ENCODE data around the gene CPVL.
A peak's percentile ranks its signal among the peaks of the same experiment; 100 is the strongest.

Gene CPVL

DNA sequence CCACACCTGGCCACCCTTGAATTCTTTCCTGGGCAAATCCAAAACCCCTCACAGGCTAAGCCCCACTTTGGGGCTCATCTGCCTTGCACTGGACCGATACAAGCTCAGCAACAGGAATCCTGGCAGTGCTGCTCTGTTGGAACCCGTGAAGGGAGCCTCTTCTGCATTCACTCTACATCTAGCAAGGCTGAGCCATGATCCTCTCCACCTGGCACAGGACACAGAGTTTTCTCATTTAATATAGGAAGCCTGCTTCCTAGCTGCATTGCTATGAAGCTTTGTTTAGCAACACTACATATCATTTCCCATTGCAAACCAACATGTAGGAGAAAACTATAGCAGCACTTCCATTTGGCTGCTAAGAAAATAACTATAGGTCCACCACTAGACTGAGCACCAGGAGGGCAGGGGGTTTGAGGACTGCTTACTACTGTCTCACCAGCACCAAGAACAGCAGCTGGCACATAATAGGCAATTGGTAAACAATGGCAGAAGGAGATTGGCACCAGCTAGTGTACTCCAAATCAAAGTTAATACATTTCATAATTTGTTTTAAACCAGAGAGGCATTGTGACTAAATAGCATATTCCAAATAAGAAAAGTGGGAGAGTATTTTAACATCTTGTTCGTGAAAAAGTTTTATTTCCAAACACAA, 56.1 kb downstream of the CPVL start:
- no peak for DNase-seq

GRCh38 chr7:29087840-29088170, 58.5 kb downstream of the CPVL start:
- no peak for DNase-seq

DNA sequence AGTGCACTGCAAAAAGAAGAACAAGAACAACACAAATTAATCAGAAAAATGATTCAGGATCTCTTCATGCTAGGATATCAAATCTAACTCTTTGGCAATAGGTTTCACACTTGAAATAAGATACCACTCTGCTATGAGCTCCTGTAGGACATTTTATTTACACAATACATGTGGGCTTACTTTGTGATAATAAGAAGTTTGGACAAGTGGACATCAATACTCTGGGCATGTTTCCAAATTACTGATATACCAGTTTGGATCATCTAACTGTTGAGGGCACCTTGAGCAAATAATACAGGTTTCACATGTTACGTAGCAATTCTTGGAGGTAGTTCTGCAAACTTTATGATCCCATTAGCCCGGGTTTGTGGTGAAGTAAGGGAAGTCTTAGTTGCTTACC, 59.8 kb downstream of the CPVL start:
- no peak for DNase-seq

DNA sequence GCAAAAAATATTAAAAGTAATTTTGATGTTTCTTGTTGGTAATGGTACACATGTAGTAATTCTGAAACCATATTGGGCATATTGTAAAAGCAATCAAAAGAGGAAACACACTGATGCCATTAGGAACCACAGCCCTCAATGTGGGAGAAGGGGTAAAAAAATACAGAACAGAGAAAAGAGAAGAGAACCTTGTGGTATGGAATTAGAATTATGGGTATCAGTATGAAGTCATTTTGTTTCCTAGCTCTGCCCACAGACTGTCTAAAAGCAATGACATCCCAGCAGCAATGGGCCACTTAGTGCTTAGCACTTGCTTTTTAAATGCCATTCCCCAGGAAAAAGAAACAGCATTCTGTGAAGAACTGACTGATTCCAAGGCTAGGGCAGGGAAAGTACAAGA, 61.5 kb downstream of the CPVL start:
- DNase-seq = no peak

- peak; percentile 33 for DNase-seq
These were observed 65.5 kb downstream of the CPVL start for GRCh38 chr7:29080803-29081202.

DNA sequence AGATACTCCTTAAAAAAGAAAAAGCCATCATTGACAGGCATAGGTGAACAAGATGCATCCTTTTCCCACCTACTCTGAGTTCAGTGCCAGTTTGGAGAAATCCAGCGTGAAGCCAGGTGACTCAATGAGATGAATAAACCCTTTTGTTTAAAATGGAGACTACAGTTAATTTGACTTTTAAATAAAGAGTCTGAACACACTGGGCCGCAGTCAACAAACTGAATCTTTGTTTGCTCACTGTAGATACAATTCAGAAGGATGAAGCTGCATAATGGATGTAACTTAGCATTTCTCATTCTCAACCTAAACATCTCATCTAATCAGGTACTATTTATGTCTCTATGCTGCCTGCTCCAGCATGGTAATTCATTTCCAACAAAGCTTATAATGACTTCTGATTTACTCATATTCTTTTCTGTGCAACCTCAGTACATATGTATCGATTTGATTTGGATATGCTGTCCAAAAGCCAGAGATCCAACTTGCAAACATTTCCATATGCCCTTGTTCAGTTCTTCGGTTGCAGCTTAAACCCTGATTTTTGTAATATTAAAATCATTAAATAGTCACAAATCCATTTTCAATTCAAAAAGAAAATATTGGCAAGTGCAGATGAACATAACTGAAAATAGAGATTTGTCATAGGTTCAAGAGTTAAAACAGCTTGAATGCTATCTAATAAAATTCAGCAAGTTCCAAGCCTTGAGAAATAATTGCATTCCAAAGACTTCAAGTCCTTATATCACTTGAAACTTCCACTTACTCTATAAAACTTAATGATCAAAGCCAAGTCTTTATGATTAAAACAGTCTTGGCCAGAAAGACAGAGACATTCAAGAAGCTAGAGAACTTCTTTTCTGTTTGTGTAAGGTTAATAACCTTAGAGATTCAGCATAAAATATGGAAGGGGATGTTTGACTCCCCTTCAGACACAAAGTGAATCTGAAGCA, 67.8 kb downstream of the CPVL start:
- DNase-seq = no peak

DNA sequence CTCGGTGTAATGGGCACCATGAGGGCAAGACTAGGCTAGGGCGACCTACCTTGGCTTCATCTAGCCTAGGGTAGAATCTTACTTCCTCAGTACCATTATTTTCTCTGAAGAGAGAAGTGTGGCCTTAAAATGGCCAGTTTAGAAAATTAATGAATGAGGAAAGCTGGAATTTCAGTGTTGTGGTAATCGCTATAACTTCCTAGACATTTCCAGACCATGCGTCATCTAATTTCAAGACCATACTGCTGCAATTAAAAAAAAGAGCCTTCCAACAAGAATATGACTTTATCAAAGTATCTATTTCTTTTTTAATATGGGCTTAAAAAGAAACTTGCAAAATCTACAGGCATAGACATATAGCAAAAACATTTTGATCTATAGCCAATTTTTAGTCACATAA, 68.5 kb downstream of the CPVL start:
- DNase-seq = peak; percentile 86

DNA sequence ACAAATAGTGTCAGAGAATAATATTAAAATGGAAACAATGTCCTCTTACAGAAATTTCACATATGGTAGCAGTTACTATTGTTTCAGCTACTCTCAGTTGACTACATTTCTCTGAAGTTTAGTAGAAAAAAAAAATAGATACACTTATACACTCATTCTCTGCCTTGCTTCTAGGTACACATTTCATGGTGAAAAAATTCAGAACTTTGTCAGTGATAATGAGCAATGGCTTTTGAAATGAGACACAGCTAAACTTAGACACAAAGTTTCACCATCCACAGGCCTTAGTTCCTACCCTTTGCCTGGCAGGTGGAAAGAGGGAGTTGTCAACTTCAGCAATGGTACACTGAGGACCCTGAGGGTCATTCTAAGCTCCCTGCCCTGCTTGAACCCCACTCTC, 69.2 kb downstream of the CPVL start:
- peak; percentile 72 for DNase-seq

DNA sequence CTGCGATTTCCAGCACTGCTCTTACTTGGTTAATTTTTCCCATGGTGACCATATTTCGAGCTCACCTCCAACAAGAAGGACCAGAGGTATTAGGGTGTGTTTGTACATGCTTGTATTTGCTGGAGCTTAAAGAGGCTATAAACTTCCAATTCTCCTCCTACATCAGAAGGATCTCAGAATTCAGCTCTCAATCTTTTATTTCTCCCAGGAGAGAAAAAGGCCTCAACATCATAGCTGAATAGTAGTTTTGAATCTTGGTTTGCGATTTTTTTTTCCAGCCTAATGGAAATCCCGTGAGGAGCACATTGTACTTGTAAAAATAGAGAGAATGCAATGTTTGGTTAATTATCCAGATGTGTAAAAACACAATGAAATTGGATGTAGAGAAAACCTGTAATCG, 69.7 kb downstream of the CPVL start:
- no peak for DNase-seq

DNA sequence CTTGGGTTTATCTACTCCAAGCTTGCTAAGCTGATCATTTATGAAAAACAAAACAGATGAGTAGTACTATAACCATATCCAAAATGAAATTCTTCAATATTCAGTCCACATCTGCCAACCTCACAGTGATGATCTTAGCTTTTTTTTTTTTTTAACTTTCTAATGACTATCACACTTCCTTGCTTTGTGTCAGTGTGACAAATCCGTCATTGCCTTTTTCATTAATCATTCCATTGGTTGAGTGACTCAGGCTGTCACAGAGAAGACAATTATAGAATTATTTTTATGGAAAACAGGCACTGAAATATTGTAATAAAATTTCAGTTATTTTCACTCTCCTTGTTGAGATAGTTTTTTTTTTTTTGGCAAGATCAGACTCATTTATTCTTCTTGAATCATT, 70.7 kb downstream of the CPVL start:
- DNase-seq = peak; percentile 78

GRCh38 chr7:29071203-29071874, 75.0 kb downstream of the CPVL start:
- no peak for DNase-seq

DNA sequence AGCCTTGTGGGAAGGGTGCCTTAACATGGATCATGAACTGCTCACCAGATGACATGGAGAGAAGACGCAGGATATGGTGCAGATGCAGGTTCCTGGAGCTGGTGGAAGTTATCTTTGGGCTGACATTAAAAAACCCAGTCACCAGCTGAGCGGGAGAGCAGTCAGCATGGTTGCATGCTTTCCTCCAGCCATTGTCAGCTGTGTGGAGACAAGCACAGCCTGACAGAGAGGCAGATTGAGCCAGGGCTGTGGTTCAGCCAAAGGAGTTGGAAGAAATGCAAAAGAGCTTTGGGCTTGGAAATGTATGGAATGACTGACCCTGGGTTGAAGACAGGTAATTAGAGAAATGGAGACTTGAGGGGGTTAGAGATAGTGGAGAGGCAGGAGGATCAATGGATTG, 79.7 kb downstream of the CPVL start:
- DNase-seq = no peak

- no peak for DNase-seq
These were observed 81.0 kb downstream of the CPVL start for GRCh38 chr7:29065181-29065857.

DNA sequence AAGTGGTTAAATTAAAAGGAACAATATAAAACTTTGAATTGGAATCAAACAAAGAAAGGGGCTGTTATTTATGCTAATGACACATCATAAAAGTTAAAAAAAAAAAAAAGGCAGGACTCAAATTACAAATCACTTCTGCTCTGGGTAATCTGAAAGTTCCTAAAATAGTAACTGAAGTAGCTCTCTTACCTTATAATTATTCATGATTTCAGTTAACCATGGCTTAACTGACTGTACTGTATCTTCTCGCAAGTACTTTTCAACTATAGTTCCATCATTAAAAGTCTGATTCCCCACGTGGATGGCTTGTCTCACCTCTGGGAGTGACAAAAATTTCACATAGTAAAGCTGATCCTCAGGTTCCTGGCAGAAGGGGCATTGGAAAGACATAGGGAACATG, 82.5 kb downstream of the CPVL start:
- no peak for DNase-seq

DNA sequence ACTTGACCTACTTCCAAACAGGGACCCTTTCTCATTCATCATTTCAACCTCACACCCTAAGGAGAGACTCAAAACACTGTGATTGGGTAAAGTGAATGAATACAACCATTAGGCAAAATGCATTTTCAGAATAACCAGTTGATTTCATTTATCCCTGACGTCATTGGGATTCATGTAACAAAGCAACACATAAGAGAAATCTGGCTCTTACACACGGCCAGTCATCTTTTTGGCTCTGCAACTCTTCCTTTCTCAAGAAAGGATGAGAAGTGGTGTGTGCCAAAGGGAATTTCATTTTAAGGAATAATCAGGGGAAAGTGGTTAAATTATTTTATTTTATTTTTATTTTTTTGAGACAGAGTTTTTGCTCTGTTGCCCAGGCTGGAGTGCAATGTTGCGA, 83.1 kb downstream of the CPVL start:
- DNase-seq = no peak

GRCh38 chr7:29053105-29053872, 93.0 kb downstream of the CPVL start:
- DNase-seq = no peak

- no peak for DNase-seq
These were observed 99.4 kb downstream of the CPVL start for GRCh38 chr7:29046978-29047377.

- peak; percentile 37 for DNase-seq
These were observed 100.9 kb downstream of the CPVL start for GRCh38 chr7:29045258-29046086.

- DNase-seq = peak; percentile 84
These were observed 101.8 kb downstream of the CPVL start for GRCh38 chr7:29044554-29044953.

DNA sequence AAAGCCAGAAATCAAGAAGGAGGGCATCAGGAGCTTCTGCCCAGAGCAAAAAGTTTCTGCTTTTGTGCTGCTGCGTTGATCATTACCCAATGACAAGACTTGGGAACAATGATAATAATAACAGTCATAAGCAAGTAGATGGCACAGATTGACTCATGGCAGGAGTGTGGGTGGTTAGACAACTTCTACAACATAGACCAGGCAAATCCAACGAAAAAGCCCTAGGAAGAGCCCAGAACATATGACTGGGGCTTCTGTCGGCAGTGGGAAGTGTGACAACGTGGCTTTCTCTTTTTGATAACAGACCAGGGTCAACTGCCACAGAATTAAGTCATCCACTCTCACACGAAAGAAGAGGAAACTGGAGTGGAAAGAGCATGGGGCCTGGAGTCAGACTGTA, 102.8 kb downstream of the CPVL start:
- DNase-seq = no peak

GRCh38 chr7:29042824-29043231, 103.5 kb downstream of the CPVL start:
- no peak for DNase-seq

GRCh38 chr7:29041991-29042390, 104.3 kb downstream of the CPVL start:
- DNase-seq = no peak
